ENCODE results near the gene SLX4.

The SLX4 gene

GRCh38 chr16:3550851-3551847 is 60.3 kb downstream of the SLX4 start:
- no peak for DNase-seq (ENCODE audit: low read depth)
- H3K4me3 ChIP-seq (ENCODE audit: low read depth, low read length) = no peak overlapping the region
- TF ChIP-seq, protein P1, sequence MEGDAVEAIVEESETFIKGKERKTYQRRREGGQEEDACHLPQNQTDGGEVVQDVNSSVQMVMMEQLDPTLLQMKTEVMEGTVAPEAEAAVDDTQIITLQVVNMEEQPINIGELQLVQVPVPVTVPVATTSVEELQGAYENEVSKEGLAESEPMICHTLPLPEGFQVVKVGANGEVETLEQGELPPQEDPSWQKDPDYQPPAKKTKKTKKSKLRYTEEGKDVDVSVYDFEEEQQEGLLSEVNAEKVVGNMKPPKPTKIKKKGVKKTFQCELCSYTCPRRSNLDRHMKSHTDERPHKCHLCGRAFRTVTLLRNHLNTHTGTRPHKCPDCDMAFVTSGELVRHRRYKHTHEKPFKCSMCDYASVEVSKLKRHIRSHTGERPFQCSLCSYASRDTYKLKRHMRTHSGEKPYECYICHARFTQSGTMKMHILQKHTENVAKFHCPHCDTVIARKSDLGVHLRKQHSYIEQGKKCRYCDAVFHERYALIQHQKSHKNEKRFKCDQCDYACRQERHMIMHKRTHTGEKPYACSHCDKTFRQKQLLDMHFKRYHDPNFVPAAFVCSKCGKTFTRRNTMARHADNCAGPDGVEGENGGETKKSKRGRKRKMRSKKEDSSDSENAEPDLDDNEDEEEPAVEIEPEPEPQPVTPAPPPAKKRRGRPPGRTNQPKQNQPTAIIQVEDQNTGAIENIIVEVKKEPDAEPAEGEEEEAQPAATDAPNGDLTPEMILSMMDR (IDR thresholded peaks at IDR 0.05; ENCODE audit: control insufficient read depth, extremely low read depth, insufficient read depth) = no peak

GRCh38 chr16:3549906-3550305 is 61.5 kb downstream of the SLX4 start:
- H3K4me3 ChIP-seq (ENCODE audit: low read depth, low read length) = no peak overlapping the region
- no peak for DNase-seq (ENCODE audit: low read depth)
- TF ChIP-seq, protein P1 (IDR thresholded peaks at IDR 0.05; ENCODE audit: control insufficient read depth, extremely low read depth, insufficient read depth) = no peak

DNA sequence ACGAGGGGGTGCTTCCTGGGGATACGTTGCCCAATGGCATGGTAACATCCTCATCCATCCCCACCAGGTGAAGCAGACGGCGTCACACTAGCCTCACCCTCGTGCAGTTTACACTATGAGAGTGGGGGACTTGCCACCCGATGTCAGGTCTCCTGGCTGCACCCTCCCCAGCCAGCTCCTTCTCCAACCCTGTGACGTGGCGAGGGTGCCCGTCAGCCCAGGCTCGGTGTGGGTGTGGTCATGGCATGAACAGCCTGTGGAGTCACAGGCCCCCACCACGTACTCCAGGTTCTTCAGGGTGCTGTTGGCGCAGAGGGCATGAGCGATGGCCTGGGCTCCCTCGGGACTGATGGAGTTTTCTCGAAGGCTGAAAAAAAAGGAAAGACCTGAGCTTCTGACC is 62.5 kb downstream of the SLX4 start:
- TF ChIP-seq, protein P1 (IDR thresholded peaks at IDR 0.05; ENCODE audit: control insufficient read depth, extremely low read depth, insufficient read depth) = no peak
- DNase-seq (ENCODE audit: low read depth) = no peak
- no peak overlapping the region for H3K4me3 ChIP-seq (ENCODE audit: low read depth, low read length)

GRCh38 chr16:3548445-3548844 is 63.0 kb downstream of the SLX4 start:
- H3K4me3 ChIP-seq (ENCODE audit: low read depth, low read length) = no peak overlapping the region
- TF ChIP-seq, protein P1 (IDR thresholded peaks at IDR 0.05; ENCODE audit: control insufficient read depth, extremely low read depth, insufficient read depth) = no peak
- DNase-seq (ENCODE audit: low read depth) = no peak

GRCh38 chr16:3546986-3547682 is 64.3 kb downstream of the SLX4 start:
- TF ChIP-seq, protein P1 (IDR thresholded peaks at IDR 0.05; ENCODE audit: control insufficient read depth, extremely low read depth, insufficient read depth) = no peak

GRCh38 chr16:3542601-3543373 is 68.6 kb downstream of the SLX4 start:
- no peak overlapping the region for H3K4me3 ChIP-seq (ENCODE audit: low read depth, low read length)
- DNase-seq (ENCODE audit: low read depth) = no peak
- TF ChIP-seq, protein P1 (IDR thresholded peaks at IDR 0.05; ENCODE audit: control insufficient read depth, extremely low read depth, insufficient read depth) = no peak

More at GRCh38 chr16:3546986-3547682, 64.3 kb downstream of the SLX4 start:
- no peak for DNase-seq (ENCODE audit: low read depth)
- no peak overlapping the region for H3K4me3 ChIP-seq (ENCODE audit: low read depth, low read length)

Data from LNCaP clone FGC (cell line).